MCF 10A (cell line): Measurements from ENCODE around the gene PDRG1. TPM values are rescaled to one million over a fixed set of nuclear protein-coding genes. Genes with fewer than 3 reads are reported as not detected.

Experiments
- BruUV-seq: library from RNA; stranded (reverse); fragments of 400-500 nt; replicated peaks from 2 replicates; lab custom pipeline; 2021; lab: Mats Ljungman, UMichigan
- CTCF ChIA-PET: fragments of 300-600 bp; sonication (Branson Sonifier 250); formaldehyde crosslinking; extraction: SDS; loops from one replicate; lab custom pipeline; 2021; ENCODE audit warnings: antibody characterized with exemption, inconsistent platforms; lab: Yijun Ruan, JAX
- POLR2A ChIA-PET: fragments of 300-600, 350-650 bp; sonication (Branson Sonifier 250); formaldehyde crosslinking; extraction: SDS; loops from one replicate; lab custom pipeline; 2020; ENCODE audit warnings: antibody characterized with exemption, inconsistent platforms; lab: Yijun Ruan, JAX
- DNase-seq: peaks from one replicate; pipeline ENCODE4 v3.0.0-alpha.2; 2018; ENCODE audit not compliant: unreplicated experiment
- H3K27ac Mint-ChIP-seq: one replicate; pipeline ENCODE4 v1.8.0; 2022; ENCODE audit warnings: mild to moderate bottlenecking, low read depth, mixed read lengths; ENCODE audit not compliant: unreplicated experiment
- H3K27me3 Mint-ChIP-seq: one replicate; pipeline ENCODE4 v1.8.0; 2022; ENCODE audit warnings: mixed read lengths; ENCODE audit not compliant: insufficient read depth, unreplicated experiment
- H3K36me3 Mint-ChIP-seq: one replicate; pipeline ENCODE4 v1.8.0; 2022; ENCODE audit warnings: mild to moderate bottlenecking, moderate library complexity, mixed read lengths; ENCODE audit not compliant: insufficient read depth, unreplicated experiment
- H3K4me1 Mint-ChIP-seq: one replicate; pipeline ENCODE4 v1.8.0; 2022; ENCODE audit warnings: mixed read lengths; ENCODE audit not compliant: insufficient read depth, unreplicated experiment
- H3K4me3 Mint-ChIP-seq: one replicate; pipeline ENCODE4 v1.8.0; 2022; ENCODE audit warnings: mild to moderate bottlenecking, moderate library complexity, mixed read lengths; ENCODE audit not compliant: unreplicated experiment
- H3K9me3 Mint-ChIP-seq: one replicate; pipeline ENCODE4 v1.8.0; 2022; ENCODE audit warnings: mixed read lengths; ENCODE audit not compliant: unreplicated experiment
- intact Hi-C: fragments of 100-400 bp; cut with micrococcal nuclease; formaldehyde crosslinking; loops from 2 replicates; pipeline ENCODE4 v1.14.1; 2022
- total RNA-seq: library from RNA; stranded (reverse); gene quantifications from 2 replicates; pipeline ENCODE4 v1.2.3, GENCODE V29; 2022
- TF ChIP-seq, protein P1 (sequence below): fragments of 200-600 bp; IDR thresholded peaks from one replicate; pipeline ENCODE4 v1.8.0; 2022; ENCODE audit warnings: antibody characterized with exemption, mild to moderate bottlenecking; ENCODE audit not compliant: unreplicated experiment

Gene PDRG1
- total RNA-seq, 1 experiment from 2014 or later = 16.3 TPM

DNA sequence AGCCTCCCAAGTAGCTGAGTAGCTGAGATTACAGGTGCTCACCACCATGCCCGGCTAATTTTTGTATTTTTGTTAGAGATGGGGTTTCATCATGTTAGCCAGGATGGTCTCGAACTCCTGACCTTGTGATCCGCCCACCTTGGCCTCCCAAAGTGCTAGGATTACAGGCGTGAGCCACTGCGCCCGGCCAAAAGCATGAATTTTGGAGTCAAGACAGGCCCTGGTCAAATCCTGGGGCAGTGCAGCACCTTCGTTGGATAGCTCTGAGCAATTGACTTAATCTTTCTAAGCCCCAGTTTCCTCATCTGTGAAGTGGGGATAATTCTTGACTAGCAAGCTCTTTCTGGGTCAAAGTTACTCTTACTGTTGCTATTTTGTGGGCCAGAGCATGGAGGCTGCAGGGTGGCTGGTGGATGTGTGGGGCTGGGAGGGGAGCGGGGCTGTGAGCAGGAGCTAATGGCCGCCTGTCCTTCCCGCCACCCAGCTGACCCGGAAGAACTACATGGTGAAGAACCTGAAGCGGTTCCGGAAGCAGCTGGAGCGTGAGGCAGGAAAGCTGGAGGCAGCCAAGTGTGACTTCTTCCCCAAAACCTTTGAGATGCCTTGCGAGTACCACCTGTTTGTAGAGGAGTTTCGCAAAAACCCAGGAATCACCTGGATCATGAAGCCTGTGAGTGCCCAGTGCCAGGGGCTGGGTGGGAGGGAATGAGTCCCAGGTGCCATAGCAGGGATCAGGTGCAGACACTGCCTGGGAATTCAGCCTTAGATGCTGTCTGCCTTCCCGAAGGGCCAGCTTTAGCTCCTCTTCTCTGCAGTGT, 42.4 kb downstream of the PDRG1 start:
- no peaks in the 10 kb centered on the region for H3K36me3 Mint-ChIP-seq
- CTCF ChIA-PET = interaction anchor here (0.6 to 1.5 kb wide), 3 partner anchors 43 to 86 kb away, joined by 3 to 4 read pairs (median 3); partner anchors contain the start of gene PDRG1
- TF ChIP-seq, protein P1, sequence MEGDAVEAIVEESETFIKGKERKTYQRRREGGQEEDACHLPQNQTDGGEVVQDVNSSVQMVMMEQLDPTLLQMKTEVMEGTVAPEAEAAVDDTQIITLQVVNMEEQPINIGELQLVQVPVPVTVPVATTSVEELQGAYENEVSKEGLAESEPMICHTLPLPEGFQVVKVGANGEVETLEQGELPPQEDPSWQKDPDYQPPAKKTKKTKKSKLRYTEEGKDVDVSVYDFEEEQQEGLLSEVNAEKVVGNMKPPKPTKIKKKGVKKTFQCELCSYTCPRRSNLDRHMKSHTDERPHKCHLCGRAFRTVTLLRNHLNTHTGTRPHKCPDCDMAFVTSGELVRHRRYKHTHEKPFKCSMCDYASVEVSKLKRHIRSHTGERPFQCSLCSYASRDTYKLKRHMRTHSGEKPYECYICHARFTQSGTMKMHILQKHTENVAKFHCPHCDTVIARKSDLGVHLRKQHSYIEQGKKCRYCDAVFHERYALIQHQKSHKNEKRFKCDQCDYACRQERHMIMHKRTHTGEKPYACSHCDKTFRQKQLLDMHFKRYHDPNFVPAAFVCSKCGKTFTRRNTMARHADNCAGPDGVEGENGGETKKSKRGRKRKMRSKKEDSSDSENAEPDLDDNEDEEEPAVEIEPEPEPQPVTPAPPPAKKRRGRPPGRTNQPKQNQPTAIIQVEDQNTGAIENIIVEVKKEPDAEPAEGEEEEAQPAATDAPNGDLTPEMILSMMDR = no peak
- no peaks in the 10 kb centered on the region for H3K9me3 Mint-ChIP-seq
- H3K4me1 Mint-ChIP-seq = no peaks in the 10 kb centered on the region
- intact Hi-C loops = no loop called here
- no peak overlapping the region for H3K27ac Mint-ChIP-seq
- BruUV-seq = no TSS peak
- POLR2A ChIA-PET = interaction anchor here (0.6 kb wide), 1 partner anchor 32 kb away, joined by 3 read pairs; no protein-coding TSS in a partner anchor
- DNase-seq = no peak
- no peak overlapping the region for H3K4me3 Mint-ChIP-seq
- H3K27me3 Mint-ChIP-seq = peaks cover 11% of the 10 kb centered on the region

DNA sequence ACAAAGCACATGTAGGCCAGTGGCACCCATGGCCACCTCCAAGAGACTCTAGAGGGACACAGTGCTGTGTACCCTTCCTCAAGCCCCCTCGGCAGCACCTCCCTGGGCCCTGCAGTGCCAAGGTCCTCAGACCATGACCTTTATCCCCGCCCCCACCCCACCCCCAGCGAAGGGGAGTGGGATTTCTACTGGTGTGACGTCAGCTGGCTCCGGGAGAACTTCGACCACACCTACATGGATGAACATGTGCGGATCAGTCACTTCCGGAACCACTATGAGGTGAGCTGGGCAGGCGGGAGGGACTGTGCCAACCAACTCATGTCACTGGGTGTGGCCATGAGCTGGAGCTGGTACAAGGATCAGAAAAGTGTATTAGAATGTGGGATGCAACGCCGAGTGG, 43.4 kb downstream of the PDRG1 start:
- Mint-ChIP-seq H3K4me1 (no peaks in the 10 kb centered on the region), H3K4me3 (no peak overlapping the region), H3K36me3 (no peaks in the 10 kb centered on the region), H3K27ac (no peak overlapping the region), H3K9me3 (no peaks in the 10 kb centered on the region), H3K27me3 (peaks cover 16% of the 10 kb centered on the region)
- ChIA-PET POLR2A (no interaction called here), CTCF (interaction anchor here (0.6 to 1.5 kb wide), 3 partner anchors 44 to 124 kb away, joined by 3 to 4 read pairs (median 4); partner anchors contain the start of gene PDRG1)
- TF ChIP-seq, protein P1 = no peak
- BruUV-seq = no TSS peak
- intact Hi-C loops = no loop called here
- DNase-seq = peak; percentile 27

DNA sequence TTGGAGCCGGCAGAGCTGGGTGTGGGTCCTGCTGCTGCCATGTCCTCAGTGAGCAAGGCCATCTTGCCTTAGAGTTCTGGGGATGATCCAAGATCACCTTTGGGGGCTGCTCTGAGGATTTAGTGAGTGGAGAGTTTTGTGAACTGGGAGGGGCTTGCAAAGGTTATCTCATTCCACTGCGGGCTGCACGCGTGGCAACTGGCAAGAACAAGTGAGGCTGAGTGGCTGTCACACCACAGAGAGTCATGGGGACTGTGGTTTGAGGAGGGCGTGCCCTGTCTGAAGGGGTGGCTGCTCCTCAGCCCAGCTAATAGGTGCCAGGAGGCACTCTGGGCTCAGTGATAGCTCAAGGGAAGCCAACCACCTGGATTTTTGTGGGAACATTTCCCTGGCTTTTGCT, 43.8 kb downstream of the PDRG1 start:
- Mint-ChIP-seq H3K36me3 (no peaks in the 10 kb centered on the region), H3K4me1 (no peaks in the 10 kb centered on the region), H3K27me3 (peaks cover 20% of the 10 kb centered on the region), H3K9me3 (no peaks in the 10 kb centered on the region), H3K27ac (no peak overlapping the region), H3K4me3 (no peak overlapping the region)
- no TSS peak for BruUV-seq
- CTCF ChIA-PET = interaction anchor here (0.6 to 1.5 kb wide), 4 partner anchors 44 to 254 kb away, joined by 3 to 4 read pairs (median 4); partner anchors contain the start of gene PDRG1
- TF ChIP-seq, protein P1 = no peak
- DNase-seq = no peak
- intact Hi-C loops = no loop called here
- POLR2A ChIA-PET = no interaction called here

DNA sequence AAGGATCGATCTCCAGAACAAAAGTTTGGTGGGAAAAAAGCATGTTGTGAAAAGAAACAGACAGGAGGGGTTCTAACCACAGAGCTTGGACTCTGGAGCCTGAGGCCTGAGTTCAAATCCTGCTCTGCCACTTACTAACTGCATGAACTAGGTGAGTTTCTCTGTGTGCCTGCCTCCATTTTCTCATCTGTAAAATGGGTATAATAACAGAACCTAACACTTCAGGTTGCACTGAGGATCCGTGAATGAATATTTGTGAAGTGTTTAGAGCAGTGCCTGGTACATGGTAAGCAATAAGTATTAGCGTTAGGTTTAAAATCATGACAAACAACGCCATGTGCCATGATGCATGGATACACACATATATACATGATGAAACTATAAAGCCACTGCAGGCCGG, 44.8 kb downstream of the PDRG1 start:
- Mint-ChIP-seq H3K27me3 (peaks cover 22% of the 10 kb centered on the region), H3K4me1 (no peaks in the 10 kb centered on the region), H3K4me3 (no peak overlapping the region), H3K9me3 (no peaks in the 10 kb centered on the region), H3K36me3 (no peaks in the 10 kb centered on the region), H3K27ac (no peak overlapping the region)
- intact Hi-C loops = no loop called here
- DNase-seq = no peak
- TF ChIP-seq, protein P1 = no peak
- POLR2A ChIA-PET = no interaction called here
- no TSS peak for BruUV-seq
- CTCF ChIA-PET = interaction anchor here (0.6 kb wide), 1 partner anchor 255 kb away, joined by 3 read pairs; no protein-coding TSS in a partner anchor
